ENCODE results near the gene JAML.

- TF ChIP-seq CTCF (IDR thresholded peaks at IDR 0.05; ENCODE audit: low read length) (no peak), EZH2 (IDR thresholded peaks at IDR 0.05; ENCODE audit: borderline replicate concordance, low read length) (no peak)
Observed at GRCh38 chr11:118170882-118171268, 53.9 kb downstream of the JAML start.

Measured in OCI-LY1 (cell line).